ENCODE measurements around the gene LPAR5.

GRCh38 chr12:6641131-6641530 is 5.4 kb upstream of the LPAR5 start:
- no peak for TF ChIP-seq CTCF (IDR thresholded peaks at IDR 0.05)
- TF ChIP-seq POLR2A (IDR thresholded peaks at IDR 0.05) = no peak

All from lower leg skin (tissue), 3 donors.